Endothelial cell of umbilical vein (primary cell): ENCODE data around the gene SATB2. TPM values are rescaled to one million over a fixed set of nuclear protein-coding genes. Genes with fewer than 3 reads are reported as not detected.

Source experiments
- BruUV-seq: library from RNA; stranded (reverse); fragments of 400-500 nt; replicated peaks from 2 replicates; lab custom pipeline; 2021; lab: Mats Ljungman, UMichigan
- CTCF ChIA-PET: fragments of 300-600, 350-600 bp; sonication (Branson Sonifier 250); formaldehyde crosslinking; loops from one replicate; lab custom pipeline; 2021; ENCODE audit warnings: antibody characterized with exemption, inconsistent platforms; lab: Charles Lee
- POLR2A ChIA-PET: fragments of 300-600, 350-600 bp; sonication (Branson Sonifier 250); formaldehyde crosslinking; loops from one replicate; lab custom pipeline; 2021; ENCODE audit warnings: antibody characterized with exemption, inconsistent platforms; lab: Charles Lee
- DNase-seq: peaks from one replicate; pipeline ENCODE4 v3.0.0-alpha.2; 2011; ENCODE audit warnings: low read depth, low spot score
- FAIRE-seq: peaks from 2 replicates; lab custom pipeline; 2011; peaks lifted over from hg19 to GRCh38; lab: Jason Lieb, UNC
- H2AFZ ChIP-seq: 2 replicates; pipeline ENCODE4 v1.6.0; 2012; ENCODE audit warnings: low read depth, low read length, control low read depth, inconsistent platforms
- H3K27ac ChIP-seq: 2 replicates; pipeline ENCODE4 v1.5.1; 2011; ENCODE audit warnings: low read depth, mild to moderate bottlenecking, control low read depth, low read length, moderate library complexity; ENCODE audit not compliant: insufficient read depth
- H3K27me3 ChIP-seq, 2 experiments: 2 replicates each; pipeline versions ENCODE4 v1.6.0 to v1.6.1; 2011; ENCODE audit warnings: low read length in 2 of 2, mixed read lengths in 1 of 2; ENCODE audit not compliant: control insufficient read depth in 2 of 2, insufficient read depth in 2 of 2
- H3K36me3 ChIP-seq, 2 experiments: 2 replicates in 1 of 2; 3 replicates in 1 of 2; pipeline ENCODE4 v1.5.1; 2011; ENCODE audit warnings: low read length in 2 of 2, mild to moderate bottlenecking in 1 of 2, moderate library complexity in 1 of 2; ENCODE audit not compliant: control insufficient read depth in 2 of 2, insufficient read depth in 2 of 2; ENCODE audit errors: extremely low read depth in 1 of 2
- H3K4me1 ChIP-seq: 3 replicates; pipeline ENCODE4 v1.5.1; 2011; ENCODE audit warnings: mild to moderate bottlenecking, low read length; ENCODE audit not compliant: control insufficient read depth, insufficient read depth; ENCODE audit errors: extremely low read depth
- H3K4me2 ChIP-seq: 2 replicates; pipeline ENCODE4 v1.6.1; 2011; ENCODE audit warnings: low read length, control low read depth, mixed read lengths; ENCODE audit not compliant: insufficient read depth
- H3K4me3 ChIP-seq, 3 experiments: fragments of 200-600 bp in 1 of 3; sonication (generic), shearing (Covaris generic) in 1 of 3; replicated peaks in 1 of 3; 2 replicates each; pipeline ENCODE4 v1.5.1; 2011 to 2016; ENCODE audit warnings: control low read depth in 3 of 3, low read length in 3 of 3, mild to moderate bottlenecking in 2 of 3, inconsistent platforms in 1 of 3, low read depth in 1 of 3, moderate library complexity in 1 of 3; ENCODE audit not compliant: insufficient read depth in 1 of 3
- H3K79me2 ChIP-seq: 2 replicates; pipeline ENCODE4 v1.6.0; 2012; ENCODE audit warnings: low read length, inconsistent platforms; ENCODE audit not compliant: control insufficient read depth, insufficient read depth
- H3K9ac ChIP-seq: replicated peaks from 2 replicates; pipeline ENCODE3; 2011; ENCODE audit warnings: low read length, control low read depth; ENCODE audit not compliant: insufficient read depth; ENCODE audit errors: extremely low read depth
- H3K9me1 ChIP-seq: replicated peaks from 3 replicates; pipeline ENCODE4 v1.6.0; 2011; ENCODE audit warnings: mild to moderate bottlenecking, low read length; ENCODE audit not compliant: control insufficient read depth, insufficient read depth; ENCODE audit errors: extremely low read depth
- H3K9me3 ChIP-seq: replicated peaks from 2 replicates; pipeline ENCODE4 v1.5.1; 2012; ENCODE audit warnings: low read length, inconsistent platforms; ENCODE audit not compliant: control insufficient read depth, insufficient read depth
- H4K20me1 ChIP-seq: replicated peaks from 2 replicates; pipeline ENCODE3; 2011; ENCODE audit warnings: mild to moderate bottlenecking, low read length; ENCODE audit not compliant: control insufficient read depth, insufficient read depth; ENCODE audit errors: extremely low read depth
- EZH2 ChIP-seq: IDR thresholded peaks from 2 replicates; pipeline ENCODE4 v1.6.1; 2012; ENCODE audit warnings: borderline replicate concordance, low read depth, mild to moderate bottlenecking, moderate library complexity, low read length, inconsistent platforms; ENCODE audit not compliant: severe bottlenecking
- FOS ChIP-seq: IDR thresholded peaks from 2 replicates; pipeline ENCODE4 v1.6.1; 2011; ENCODE audit warnings: mild to moderate bottlenecking, low read length, moderate library complexity, borderline replicate concordance; ENCODE audit not compliant: insufficient read depth
- GATA2 ChIP-seq: IDR thresholded peaks from 2 replicates; pipeline ENCODE4 v1.7.0; 2011; ENCODE audit warnings: low read depth, mild to moderate bottlenecking, moderate library complexity, mixed read lengths, low read length; ENCODE audit not compliant: insufficient read length, insufficient read depth
- JUN ChIP-seq: IDR thresholded peaks from 2 replicates; pipeline ENCODE4 v1.6.1; 2011; ENCODE audit warnings: borderline replicate concordance, low read depth; ENCODE audit not compliant: insufficient read length, insufficient read depth
- POLR2A ChIP-seq: IDR thresholded peaks from 2 replicates; pipeline ENCODE4 v1.6.1; 2012; ENCODE audit warnings: low read depth, mild to moderate bottlenecking, control low read depth, low read length
- POLR2AphosphoS5 ChIP-seq: IDR thresholded peaks from 2 replicates; pipeline ENCODE4 v1.6.1; 2012; ENCODE audit warnings: low read depth, mild to moderate bottlenecking, control low read depth, low read length, moderate library complexity; ENCODE audit not compliant: insufficient read depth
- dilution Hi-C: fragments of 300-500 bp; cut with MboI; formaldehyde crosslinking; loops from one replicate; pipeline ENCODE4 v1.15.0; 2019; ENCODE audit warnings: low sequenced_read_pairs; ENCODE audit not compliant: extremely low pct_ligation_motif_present
- intact Hi-C: fragments of 100-400 bp; cut with micrococcal nuclease; formaldehyde crosslinking; loops from one replicate; pipeline ENCODE4 v1.10.0; 2022
- polyA plus RNA-seq, 4 experiments: library from polyadenylated mRNA; depleted of rRNA in 3 of 4; stranded (reverse) in 3 of 4; unstranded in 1 of 4; fragments of >200 nt; gene quantifications; 2 replicates each; pipeline versions ENCODE4 v1.2.1 to v1.2.3, GENCODE V29; 2011 to 2012; ENCODE audit warnings: missing spikeins in 1 of 4
- total RNA-seq: library from RNA; stranded (reverse); gene quantifications from 2 replicates; pipeline ENCODE4 v1.2.3, GENCODE V29; 2021
- TF ChIP-seq, protein P1 (sequence below): IDR thresholded peaks from 2 replicates; pipeline ENCODE4 v1.6.1; 2011; ENCODE audit not compliant: insufficient read depth, insufficient read length
- TF ChIP-seq, protein P2 (sequence below), 2 donors: IDR thresholded peaks; 1 replicate in 1 of 2; 2 replicates in 1 of 2; pipeline ENCODE4 v1.5.1; 2011; ENCODE audit warnings: low read length in 2 of 2, mild to moderate bottlenecking in 2 of 2, moderate library complexity in 2 of 2, control low read depth in 1 of 2, inconsistent platforms in 1 of 2, low read depth in 1 of 2; ENCODE audit not compliant: insufficient read depth in 1 of 2; ENCODE audit errors: extremely low read depth in 1 of 2

SATB2 gene
- total and polyA plus RNA-seq, 2 donors (not counting 3 experiments of a cell fraction or from before 2014, with no cell fraction given): 0.47 to 1.1 TPM

DNA sequence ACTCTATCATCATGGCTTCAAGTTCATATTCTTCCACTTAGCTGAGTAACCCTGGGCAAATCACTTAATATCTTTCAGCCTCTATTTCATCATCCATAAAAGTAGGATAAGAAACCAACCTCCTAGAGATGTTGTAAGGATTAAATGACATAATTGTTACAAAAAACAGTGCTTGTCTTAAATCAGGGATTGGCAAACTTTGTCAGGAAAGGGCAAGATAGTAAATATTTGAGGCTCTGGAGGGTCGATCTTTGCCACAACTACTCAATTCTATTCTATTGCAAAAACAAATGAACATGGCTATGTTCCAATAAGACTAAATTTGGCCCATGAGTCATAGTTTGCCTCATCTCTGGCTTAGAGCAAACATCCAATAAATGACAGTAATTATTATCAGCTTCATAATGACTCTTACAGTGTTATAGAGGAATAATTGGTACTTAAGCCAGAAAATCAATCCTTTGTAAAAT lies 184.7 kb downstream of the SATB2 start:
- FAIRE-seq (no peak), DNase-seq (no peak)
- no TSS peak for BruUV-seq
- ChIA-PET POLR2A (no interaction called here), CTCF (no interaction called here)
- H3K27ac ChIP-seq: no peak overlapping the region
- H3K9me1 ChIP-seq: no peaks in the 10 kb centered on the region
- H3K9me3 ChIP-seq: no peaks in the 10 kb centered on the region
- no peak overlapping the region for H3K9ac ChIP-seq
- TF ChIP-seq, protein P1, sequence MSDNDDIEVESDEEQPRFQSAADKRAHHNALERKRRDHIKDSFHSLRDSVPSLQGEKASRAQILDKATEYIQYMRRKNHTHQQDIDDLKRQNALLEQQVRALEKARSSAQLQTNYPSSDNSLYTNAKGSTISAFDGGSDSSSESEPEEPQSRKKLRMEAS: no peak
- TF ChIP-seq JUN: no peak
- TF ChIP-seq GATA2: no peak
- TF ChIP-seq POLR2A: no peak
- TF ChIP-seq, protein P2, sequence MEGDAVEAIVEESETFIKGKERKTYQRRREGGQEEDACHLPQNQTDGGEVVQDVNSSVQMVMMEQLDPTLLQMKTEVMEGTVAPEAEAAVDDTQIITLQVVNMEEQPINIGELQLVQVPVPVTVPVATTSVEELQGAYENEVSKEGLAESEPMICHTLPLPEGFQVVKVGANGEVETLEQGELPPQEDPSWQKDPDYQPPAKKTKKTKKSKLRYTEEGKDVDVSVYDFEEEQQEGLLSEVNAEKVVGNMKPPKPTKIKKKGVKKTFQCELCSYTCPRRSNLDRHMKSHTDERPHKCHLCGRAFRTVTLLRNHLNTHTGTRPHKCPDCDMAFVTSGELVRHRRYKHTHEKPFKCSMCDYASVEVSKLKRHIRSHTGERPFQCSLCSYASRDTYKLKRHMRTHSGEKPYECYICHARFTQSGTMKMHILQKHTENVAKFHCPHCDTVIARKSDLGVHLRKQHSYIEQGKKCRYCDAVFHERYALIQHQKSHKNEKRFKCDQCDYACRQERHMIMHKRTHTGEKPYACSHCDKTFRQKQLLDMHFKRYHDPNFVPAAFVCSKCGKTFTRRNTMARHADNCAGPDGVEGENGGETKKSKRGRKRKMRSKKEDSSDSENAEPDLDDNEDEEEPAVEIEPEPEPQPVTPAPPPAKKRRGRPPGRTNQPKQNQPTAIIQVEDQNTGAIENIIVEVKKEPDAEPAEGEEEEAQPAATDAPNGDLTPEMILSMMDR (IDR thresholded peaks at IDR 0.05; ENCODE audit: extremely low read depth in 1 of 2, insufficient read depth in 1 of 2, low read depth in 1 of 2, low read length in 2 of 2): no peak
- no peak for TF ChIP-seq POLR2AphosphoS5
- TF ChIP-seq EZH2: no peak
- TF ChIP-seq FOS: no peak
- dilution Hi-C loops (no loop called here), intact Hi-C loops (no loop called here)
- no peak overlapping the region for H3K4me3 ChIP-seq
- H2AFZ ChIP-seq: no peak overlapping the region
- no peaks in the 10 kb centered on the region for H3K36me3 ChIP-seq
- H3K79me2 ChIP-seq: no peaks in the 10 kb centered on the region
- H3K4me1 ChIP-seq: no peaks in the 10 kb centered on the region
- no peak overlapping the region for H3K4me2 ChIP-seq
- H3K27me3 ChIP-seq: no peaks in the 10 kb centered on the region
- H4K20me1 ChIP-seq: no peaks in the 10 kb centered on the region
